Gastroesophageal sphincter (tissue), 4 donors: ENCODE results near the gene PRKN. TPM values are rescaled to one million over a fixed set of nuclear protein-coding genes. Genes with fewer than 3 reads are reported as not detected.

Experiments
- ATAC-seq: fragments of 150-250 bp; one replicate; pipeline ENCODE4 v1.9.1; 2016; ENCODE audit warnings: mild to moderate bottlenecking, moderate library complexity
- H3K27ac ChIP-seq, 4 donors: fragments of 200-600 bp; sonication (generic) in 3 of 4; 1 replicate in 3 of 4; 2 replicates in 1 of 4; pipeline ENCODE4 v1.5.1; 2016 to 2019
- H3K27me3 ChIP-seq: fragments of 200-600 bp; sonication (generic); one replicate; pipeline ENCODE4 v1.5.1; 2019
- H3K36me3 ChIP-seq, 2 donors: fragments of 200-600 bp; sonication (generic); one replicate each; pipeline ENCODE4 v1.5.1; 2019; ENCODE audit warnings: control low read depth in 1 of 2
- H3K4me1 ChIP-seq, 3 donors: fragments of 200-600 bp; sonication (generic); 1 replicate in 2 of 3; 2 replicates in 1 of 3; pipeline ENCODE4 v1.5.1; 2016 to 2019; ENCODE audit warnings: control low read depth in 2 of 3
- H3K4me3 ChIP-seq, 2 donors: fragments of 200-600 bp; sonication (generic); one replicate each; pipeline ENCODE4 v1.5.1; 2019; ENCODE audit warnings: mild to moderate bottlenecking in 1 of 2, moderate library complexity in 1 of 2
- H3K9me3 ChIP-seq, 3 donors: fragments of 200-600 bp; sonication (generic); one replicate each; pipeline ENCODE4 v1.5.1; 2017 to 2019; ENCODE audit warnings: control low read depth in 2 of 3
- EP300 ChIP-seq: sonication (generic); formaldehyde crosslinking; IDR thresholded peaks from one replicate; pipeline ENCODE4 v1.6.1; 2017; ENCODE audit warnings: antibody characterized with exemption, mild to moderate bottlenecking
- POLR2A ChIP-seq, 2 donors: fragments of 450-650 bp; IDR thresholded peaks; one replicate each; pipeline ENCODE4 v1.6.1; 2017; ENCODE audit warnings: antibody characterized with exemption in 2 of 2, mild to moderate bottlenecking in 2 of 2, moderate library complexity in 1 of 2
- POLR2AphosphoS5 ChIP-seq: sonication (generic); formaldehyde crosslinking; IDR thresholded peaks from one replicate; pipeline ENCODE4 v1.6.1; 2017; ENCODE audit warnings: antibody characterized with exemption
- WGBS, 2 donors: methylation state at CpG; one replicate each; pipeline ENCODE4 v1.1.5; 2018; ENCODE audit warnings: low coverage in 1 of 2; 5-methylcytosine and 5-hydroxymethylcytosine counted together
- total RNA-seq, 4 donors: library from RNA; depleted of rRNA; stranded (reverse); fragments of >200 nt; gene quantifications; one replicate each; pipeline ENCODE4 v1.1.0, GENCODE V29; 2016
- TF ChIP-seq, protein P1 (sequence below), 4 experiments: fragments of 200-600 bp in 2 of 4; fragments of 450-650 bp in 2 of 4; sonication (generic) in 1 of 4; IDR thresholded peaks; one replicate each; pipeline ENCODE4 v1.5.1; 2017 to 2019; ENCODE audit warnings: antibody characterized with exemption in 4 of 4, mild to moderate bottlenecking in 2 of 4, moderate library complexity in 2 of 4

PRKN gene
- total RNA-seq, 4 donors from 2014 or later, result 8.4 to 58.6 (median 25.8) TPM

DNA sequence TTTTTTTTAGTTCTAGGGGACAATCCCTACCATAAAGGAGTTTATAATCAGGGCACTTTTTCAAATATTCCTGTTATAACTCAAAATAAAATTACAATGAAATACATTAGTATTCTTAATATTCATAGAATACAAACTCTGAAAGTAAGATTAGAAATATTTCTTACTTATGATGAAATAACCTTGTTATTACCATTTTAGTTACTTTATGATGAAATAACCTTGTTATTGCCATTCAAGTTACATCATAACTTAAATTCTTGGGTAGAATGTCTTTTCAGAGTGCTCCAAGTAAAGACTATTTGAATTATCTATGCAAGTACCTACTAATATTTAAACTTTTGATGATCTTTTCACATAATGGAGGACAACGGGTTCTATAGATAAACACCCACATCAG, 43.4 kb upstream of the PRKN start:
- H3K27me3 ChIP-seq, result no peaks in the 10 kb centered on the region
- TF ChIP-seq POLR2A (IDR thresholded peaks at IDR 0.05) (no peak), EP300 (no peak), POLR2AphosphoS5 (no peak)
- TF ChIP-seq, protein P1, sequence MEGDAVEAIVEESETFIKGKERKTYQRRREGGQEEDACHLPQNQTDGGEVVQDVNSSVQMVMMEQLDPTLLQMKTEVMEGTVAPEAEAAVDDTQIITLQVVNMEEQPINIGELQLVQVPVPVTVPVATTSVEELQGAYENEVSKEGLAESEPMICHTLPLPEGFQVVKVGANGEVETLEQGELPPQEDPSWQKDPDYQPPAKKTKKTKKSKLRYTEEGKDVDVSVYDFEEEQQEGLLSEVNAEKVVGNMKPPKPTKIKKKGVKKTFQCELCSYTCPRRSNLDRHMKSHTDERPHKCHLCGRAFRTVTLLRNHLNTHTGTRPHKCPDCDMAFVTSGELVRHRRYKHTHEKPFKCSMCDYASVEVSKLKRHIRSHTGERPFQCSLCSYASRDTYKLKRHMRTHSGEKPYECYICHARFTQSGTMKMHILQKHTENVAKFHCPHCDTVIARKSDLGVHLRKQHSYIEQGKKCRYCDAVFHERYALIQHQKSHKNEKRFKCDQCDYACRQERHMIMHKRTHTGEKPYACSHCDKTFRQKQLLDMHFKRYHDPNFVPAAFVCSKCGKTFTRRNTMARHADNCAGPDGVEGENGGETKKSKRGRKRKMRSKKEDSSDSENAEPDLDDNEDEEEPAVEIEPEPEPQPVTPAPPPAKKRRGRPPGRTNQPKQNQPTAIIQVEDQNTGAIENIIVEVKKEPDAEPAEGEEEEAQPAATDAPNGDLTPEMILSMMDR (IDR thresholded peaks at IDR 0.05), result no peak
- H3K36me3 ChIP-seq, result no peaks in the 10 kb centered on the region
- ATAC-seq, result no peak
- peaks cover 0 to 4% (median 0%) of the 10 kb centered on the region in 3 donors for H3K9me3 ChIP-seq
- H3K4me1 ChIP-seq, result no peaks in the 10 kb centered on the region
- 90 to 100% methylated on average over 1 of the region's 1 CpG for WGBS, 2 donors
- H3K4me3 ChIP-seq, result no peak overlapping the region
- H3K27ac ChIP-seq, result no peak overlapping the region

DNA sequence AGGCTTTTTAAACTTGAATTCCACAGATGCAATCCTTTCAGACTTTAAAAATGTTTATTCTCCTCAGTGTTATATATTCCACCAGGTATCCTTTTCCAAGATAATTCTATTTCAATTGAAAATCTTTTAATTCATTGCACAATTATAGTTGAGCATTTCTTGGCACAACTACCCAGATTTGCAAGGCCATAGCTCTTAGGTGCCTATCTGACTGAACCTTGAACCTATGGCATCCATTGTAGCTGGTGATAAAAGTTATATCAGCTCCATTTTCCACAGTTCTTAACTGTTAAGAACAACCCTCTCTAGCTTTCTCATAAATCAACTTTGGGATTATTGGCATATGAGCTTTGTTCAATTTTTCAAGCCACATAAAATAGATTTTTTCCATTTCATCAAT, 42.6 kb upstream of the PRKN start:
- Histone ChIP-seq H3K27me3 (no peaks in the 10 kb centered on the region), H3K9me3 (peaks cover 0 to 4% (median 0%) of the 10 kb centered on the region in 3 donors), H3K4me1 (no peaks in the 10 kb centered on the region), H3K27ac (no peak overlapping the region), H3K36me3 (no peaks in the 10 kb centered on the region), H3K4me3 (no peak overlapping the region)
- ATAC-seq, result no peak
- no peak for TF ChIP-seq POLR2A (IDR thresholded peaks at IDR 0.05)
- TF ChIP-seq, protein P1 (IDR thresholded peaks at IDR 0.05), result no peak

DNA sequence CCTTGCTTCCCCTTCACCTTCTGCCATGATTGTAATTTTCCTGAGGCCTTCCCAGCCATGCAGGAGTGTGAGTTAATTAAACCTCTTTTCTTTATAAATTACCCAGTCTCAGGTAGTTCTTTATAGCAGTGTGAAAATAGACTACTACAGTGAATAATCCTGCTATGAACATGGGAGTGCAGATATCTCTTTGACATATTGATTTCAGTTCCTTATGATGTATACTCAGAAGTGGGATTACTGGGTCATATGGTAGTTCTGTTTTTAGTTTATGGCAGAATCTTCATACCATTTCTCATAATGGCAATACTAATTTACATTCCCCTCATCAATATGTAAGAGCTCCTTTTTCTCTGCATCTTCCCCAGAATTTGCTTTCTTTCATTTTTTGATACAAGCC, 26.2 kb upstream of the PRKN start:
- Histone ChIP-seq H3K27ac (no peak overlapping the region), H3K36me3 (no peaks in the 10 kb centered on the region), H3K27me3 (no peaks in the 10 kb centered on the region), H3K4me3 (no peak overlapping the region), H3K4me1 (no peaks in the 10 kb centered on the region), H3K9me3 (no peaks in the 10 kb centered on the region)
- TF ChIP-seq POLR2A (IDR thresholded peaks at IDR 0.05), result no peak
- no peak for TF ChIP-seq EP300
- no peak for TF ChIP-seq POLR2AphosphoS5
- TF ChIP-seq, protein P1 (IDR thresholded peaks at IDR 0.05), result no peak
- no peak for ATAC-seq

- no peak overlapping the region for H3K27ac ChIP-seq
- no peak for TF ChIP-seq POLR2AphosphoS5
- TF ChIP-seq, protein P1 (IDR thresholded peaks at IDR 0.05), result no peak
- no peak for TF ChIP-seq EP300
- no peak for TF ChIP-seq POLR2A (IDR thresholded peaks at IDR 0.05)
- no peak for ATAC-seq
These were observed 23.8 kb upstream of the PRKN start for GRCh38 chr6:162751211-162751859.

GRCh38 chr6:162750776-162751175, 23.2 kb upstream of the PRKN start:
- H3K36me3 ChIP-seq, result no peaks in the 10 kb centered on the region
- TF ChIP-seq EP300 (no peak), POLR2AphosphoS5 (no peak), POLR2A (IDR thresholded peaks at IDR 0.05) (no peak)
- TF ChIP-seq, protein P1 (IDR thresholded peaks at IDR 0.05), result no peak
- H3K4me3 ChIP-seq, result no peak overlapping the region
- no peaks in the 10 kb centered on the region for H3K27me3 ChIP-seq
- H3K4me1 ChIP-seq, result no peaks in the 10 kb centered on the region
- no peak overlapping the region for H3K27ac ChIP-seq
- no peaks in the 10 kb centered on the region for H3K9me3 ChIP-seq
- WGBS, 2 donors, result 64% methylated on average over 3 of the region's 3 CpGs; no CpG with 5 or more reads in 1 of the 2 donors
- no peak for ATAC-seq

More at GRCh38 chr6:162751211-162751859, 23.8 kb upstream of the PRKN start:
- Histone ChIP-seq H3K36me3 (no peaks in the 10 kb centered on the region), H3K27me3 (no peaks in the 10 kb centered on the region), H3K4me3 (no peak overlapping the region), H3K9me3 (no peaks in the 10 kb centered on the region), H3K4me1 (no peaks in the 10 kb centered on the region)
